OCI-LY3 (cell line): Measurements from ENCODE around the gene NECAB2.

Experiments used
- EZH2phosphoT487 ChIP-seq: fragments of 200-600 bp; shearing (Covaris generic); IDR thresholded peaks from 2 replicates; pipeline ENCODE4 v1.6.1; 2018; ENCODE audit warnings: antibody characterized with exemption, mixed run types, low read depth
- TF ChIP-seq, protein P1 (sequence below): fragments of 200-600, 300-600 bp; sonication (generic); IDR thresholded peaks from 2 replicates; pipeline ENCODE4 v1.5.1; 2014; ENCODE audit warnings: antibody characterized with exemption, low read length, low read depth

DNA sequence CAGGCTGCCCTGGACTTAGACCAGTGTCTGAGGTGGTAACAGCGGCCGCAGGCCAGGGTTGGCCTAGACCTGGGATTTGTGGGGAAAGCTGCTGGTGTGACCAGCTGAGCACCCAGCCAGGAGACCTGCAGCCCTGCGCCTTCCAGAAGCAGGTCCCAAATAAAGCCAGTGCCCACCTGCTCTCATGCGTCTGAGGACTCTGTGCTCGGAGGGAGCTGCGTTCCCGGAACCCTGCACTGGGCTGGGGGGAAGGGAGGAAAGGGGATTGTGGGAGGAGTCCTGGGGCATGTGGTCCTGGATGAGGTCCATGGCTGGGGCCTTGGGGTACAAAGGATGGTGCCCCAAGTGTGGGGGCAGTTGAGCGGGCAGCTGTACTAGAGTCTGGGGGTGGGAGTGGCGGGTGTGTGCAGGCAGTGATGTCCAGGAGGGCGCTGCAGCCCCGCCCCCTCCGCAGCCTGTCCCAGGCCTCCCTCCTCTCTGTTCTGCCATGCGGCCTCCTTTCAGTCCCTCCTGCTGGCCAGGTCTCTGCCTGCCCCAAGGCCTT, 1.8 kb upstream of the NECAB2 start:
- TF ChIP-seq, protein P1, sequence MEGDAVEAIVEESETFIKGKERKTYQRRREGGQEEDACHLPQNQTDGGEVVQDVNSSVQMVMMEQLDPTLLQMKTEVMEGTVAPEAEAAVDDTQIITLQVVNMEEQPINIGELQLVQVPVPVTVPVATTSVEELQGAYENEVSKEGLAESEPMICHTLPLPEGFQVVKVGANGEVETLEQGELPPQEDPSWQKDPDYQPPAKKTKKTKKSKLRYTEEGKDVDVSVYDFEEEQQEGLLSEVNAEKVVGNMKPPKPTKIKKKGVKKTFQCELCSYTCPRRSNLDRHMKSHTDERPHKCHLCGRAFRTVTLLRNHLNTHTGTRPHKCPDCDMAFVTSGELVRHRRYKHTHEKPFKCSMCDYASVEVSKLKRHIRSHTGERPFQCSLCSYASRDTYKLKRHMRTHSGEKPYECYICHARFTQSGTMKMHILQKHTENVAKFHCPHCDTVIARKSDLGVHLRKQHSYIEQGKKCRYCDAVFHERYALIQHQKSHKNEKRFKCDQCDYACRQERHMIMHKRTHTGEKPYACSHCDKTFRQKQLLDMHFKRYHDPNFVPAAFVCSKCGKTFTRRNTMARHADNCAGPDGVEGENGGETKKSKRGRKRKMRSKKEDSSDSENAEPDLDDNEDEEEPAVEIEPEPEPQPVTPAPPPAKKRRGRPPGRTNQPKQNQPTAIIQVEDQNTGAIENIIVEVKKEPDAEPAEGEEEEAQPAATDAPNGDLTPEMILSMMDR, result no peak
- TF ChIP-seq EZH2phosphoT487, result no peak
